ENCODE results near the gene APOOL.

The APOOL gene

GRCh38 chrX:85112293-85112692, 108.6 kb downstream of the APOOL start:
- no peaks in the 10 kb centered on the region for H3K36me3 Mint-ChIP-seq
- H3K9me3 Mint-ChIP-seq, result no peaks in the 10 kb centered on the region

DNA sequence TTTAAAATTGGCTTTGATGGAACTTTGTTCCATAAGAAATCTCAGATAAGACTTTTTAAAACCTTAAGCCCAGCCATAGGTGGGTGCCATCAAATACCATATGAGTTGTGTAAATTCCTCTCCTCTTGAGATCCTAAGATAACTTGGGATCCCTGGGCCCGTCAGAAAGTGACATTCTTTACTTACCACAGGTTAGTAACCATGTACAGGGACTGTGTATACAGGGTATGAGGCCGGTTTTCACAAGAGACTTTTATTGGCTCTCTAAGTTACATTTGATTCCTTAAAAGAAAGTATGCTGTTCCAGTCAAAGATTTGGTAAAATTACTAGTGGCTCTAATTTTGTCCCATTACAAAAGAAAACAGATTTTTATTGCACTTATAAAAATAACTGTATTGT, 110.1 kb downstream of the APOOL start:
- Mint-ChIP-seq H3K36me3 (no peaks in the 10 kb centered on the region), H3K9me3 (no peaks in the 10 kb centered on the region), H3K27ac (no peak overlapping the region), H3K27me3 (no peaks in the 10 kb centered on the region), H3K4me1 (no peaks in the 10 kb centered on the region), H3K4me3 (no peak overlapping the region)
- DNase-seq, result no peak
- CTCF ChIA-PET, result no interaction called here

More at GRCh38 chrX:85112293-85112692, 108.6 kb downstream of the APOOL start:
- Mint-ChIP-seq H3K27me3 (no peaks in the 10 kb centered on the region), H3K4me1 (no peaks in the 10 kb centered on the region), H3K4me3 (no peak overlapping the region), H3K27ac (no peak overlapping the region)
- CTCF ChIA-PET, result no interaction called here
- DNase-seq, result no peak

DNA sequence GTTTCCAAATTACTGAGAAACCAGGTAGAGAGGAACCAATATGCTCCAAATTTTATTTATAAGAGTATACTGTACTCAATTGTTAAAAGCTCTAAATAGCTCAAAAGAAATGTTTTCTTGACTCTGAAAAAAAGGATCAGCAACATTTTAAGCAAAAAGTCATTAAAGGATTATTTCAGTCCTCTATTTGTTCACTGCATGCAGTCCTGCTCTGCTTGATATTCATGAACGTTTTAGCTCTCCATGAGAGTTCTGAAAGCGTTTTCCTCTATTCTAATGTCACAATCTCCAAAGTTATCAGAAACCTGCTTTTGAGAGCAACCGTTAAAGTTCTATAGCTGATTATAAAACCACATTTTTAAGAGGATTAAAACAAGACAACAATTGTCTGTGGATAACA, 110.5 kb downstream of the APOOL start:
- CTCF ChIA-PET, result no interaction called here
- Mint-ChIP-seq H3K27ac (no peak overlapping the region), H3K9me3 (no peaks in the 10 kb centered on the region), H3K36me3 (no peaks in the 10 kb centered on the region), H3K4me3 (no peak overlapping the region), H3K27me3 (no peaks in the 10 kb centered on the region), H3K4me1 (no peaks in the 10 kb centered on the region)
- DNase-seq, result no peak

- DNase-seq, result no peak
- H3K27ac Mint-ChIP-seq, result no peak overlapping the region
- CTCF ChIA-PET, result no interaction called here
- no peaks in the 10 kb centered on the region for H3K27me3 Mint-ChIP-seq
- H3K9me3 Mint-ChIP-seq, result no peaks in the 10 kb centered on the region
- no peak overlapping the region for H3K4me3 Mint-ChIP-seq
- no peaks in the 10 kb centered on the region for H3K36me3 Mint-ChIP-seq
- H3K4me1 Mint-ChIP-seq, result no peaks in the 10 kb centered on the region
Observed at GRCh38 chrX:85114776-85115175, 111.1 kb downstream of the APOOL start.

DNA sequence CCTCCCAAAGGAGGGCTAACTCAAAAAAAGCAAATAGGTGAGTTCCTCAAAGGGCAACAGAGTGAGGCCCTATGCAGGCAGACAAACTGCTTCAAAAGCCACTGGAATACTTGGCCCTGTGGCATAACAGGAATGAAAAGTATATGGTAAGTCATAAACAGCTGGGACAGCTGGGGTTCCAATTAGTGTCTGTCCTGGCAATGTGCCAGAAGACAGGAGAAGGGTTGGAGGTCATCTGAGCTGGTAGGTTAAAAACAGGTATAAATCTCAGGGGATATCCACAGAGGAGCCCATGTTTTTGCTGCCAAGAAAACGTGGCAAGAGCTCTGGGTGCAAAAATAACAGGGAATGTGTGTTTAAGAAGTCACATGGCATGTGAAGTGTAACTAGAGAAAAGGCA, 111.6 kb downstream of the APOOL start:
- H3K36me3 Mint-ChIP-seq, result no peaks in the 10 kb centered on the region
- H3K4me3 Mint-ChIP-seq, result no peak overlapping the region
- H3K27me3 Mint-ChIP-seq, result no peaks in the 10 kb centered on the region
- H3K9me3 Mint-ChIP-seq, result no peaks in the 10 kb centered on the region
- H3K4me1 Mint-ChIP-seq, result no peaks in the 10 kb centered on the region
- CTCF ChIA-PET, result no interaction called here
- DNase-seq, result no peak
- H3K27ac Mint-ChIP-seq, result no peak overlapping the region

DNA sequence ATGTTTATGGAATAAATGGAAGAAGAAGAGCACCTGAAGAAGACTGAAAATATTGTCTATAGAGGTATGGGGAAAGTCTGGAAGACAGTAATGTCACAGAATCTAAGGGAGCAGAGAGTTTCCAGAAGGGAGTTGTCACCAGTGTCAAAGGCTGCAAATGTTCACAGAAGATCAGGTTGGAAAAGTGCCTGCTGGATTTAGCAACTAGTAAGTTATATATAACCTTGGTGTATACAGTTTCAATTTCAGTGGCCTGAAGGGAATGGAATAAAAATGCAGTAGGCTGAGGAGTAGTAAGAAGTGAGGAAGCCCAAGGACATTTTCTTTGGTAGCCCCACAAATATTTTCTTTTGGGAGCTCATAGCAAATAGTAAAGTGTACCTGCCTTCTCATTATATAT, 132.7 kb downstream of the APOOL start:
- Mint-ChIP-seq H3K9me3 (no peaks in the 10 kb centered on the region), H3K4me3 (no peak overlapping the region), H3K4me1 (no peaks in the 10 kb centered on the region), H3K36me3 (no peaks in the 10 kb centered on the region), H3K27me3 (no peaks in the 10 kb centered on the region), H3K27ac (no peak overlapping the region)
- DNase-seq, result no peak
- CTCF ChIA-PET, result no interaction called here

- Mint-ChIP-seq H3K4me1 (no peaks in the 10 kb centered on the region), H3K27me3 (no peaks in the 10 kb centered on the region), H3K27ac (no peak overlapping the region), H3K4me3 (no peak overlapping the region), H3K36me3 (no peaks in the 10 kb centered on the region), H3K9me3 (no peaks in the 10 kb centered on the region)
- CTCF ChIA-PET, result no interaction called here
- DNase-seq, result no peak
Observed at GRCh38 chrX:85139422-85139821, 135.7 kb downstream of the APOOL start.

DNA sequence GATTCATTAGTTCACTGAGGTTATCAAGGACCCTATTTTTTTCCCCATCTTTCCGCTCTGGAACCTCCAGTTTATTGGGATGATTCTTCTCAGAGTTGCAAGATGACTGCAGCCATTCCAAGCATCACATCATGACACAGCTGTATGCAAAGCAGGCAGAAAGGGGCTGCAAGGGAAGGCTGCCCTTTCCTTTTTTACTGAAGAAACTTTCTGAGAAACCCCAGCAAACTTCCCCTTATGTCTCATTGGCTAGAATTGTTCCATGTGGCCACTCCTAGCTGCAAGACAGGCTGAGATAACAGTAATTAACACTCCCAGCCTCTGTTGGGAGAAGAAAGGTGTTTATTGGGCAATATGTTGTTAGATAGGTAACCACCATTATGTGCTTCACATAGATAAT, 137.3 kb downstream of the APOOL start:
- H3K27ac Mint-ChIP-seq, result no peak overlapping the region
- no peak for DNase-seq
- no peaks in the 10 kb centered on the region for H3K27me3 Mint-ChIP-seq
- H3K4me3 Mint-ChIP-seq, result no peak overlapping the region
- no peaks in the 10 kb centered on the region for H3K4me1 Mint-ChIP-seq
- no peaks in the 10 kb centered on the region for H3K36me3 Mint-ChIP-seq
- CTCF ChIA-PET, result no interaction called here
- H3K9me3 Mint-ChIP-seq, result no peaks in the 10 kb centered on the region
